GM23248 (cell line): ENCODE measurements around the gene SOX5.

Experiments
- EZH2 ChIP-seq: fragments of 200-600 bp; sonication (generic); IDR thresholded peaks from 2 replicates; pipeline ENCODE4 v1.6.1; 2018; ENCODE audit warnings: antibody characterized with exemption, mild to moderate bottlenecking; ENCODE audit not compliant: insufficient read depth, poor library complexity, severe bottlenecking
- EZH2phosphoT487 ChIP-seq: fragments of 200-600 bp; sonication (generic); IDR thresholded peaks from 2 replicates; pipeline ENCODE4 v1.6.1; 2018; ENCODE audit warnings: antibody characterized with exemption, moderate library complexity, mild to moderate bottlenecking, low read depth; ENCODE audit not compliant: insufficient read depth

GRCh38 chr12:23742574-23742973 is 206.9 kb downstream of the SOX5 start:
- TF ChIP-seq EZH2, result no peak
- TF ChIP-seq EZH2phosphoT487, result no peak
